ENCODE measurements around the gene IMPG2. TPM values are rescaled to one million over a fixed set of nuclear protein-coding genes. Genes with fewer than 3 reads are reported as not detected.

Gene IMPG2
- polyA plus RNA-seq, 1 donor (not counting 4 experiments of a cell fraction or from before 2014, with no cell fraction given), result 0.16 TPM

- no peak for FAIRE-seq
- dilution Hi-C loops (cut with MboI; ENCODE audit: extremely low pct_ligation_motif_present, low sequenced_read_pairs), result no loop called here
- H3K4me1 ChIP-seq (ENCODE audit: control insufficient read depth, extremely low read depth, insufficient read depth, low read length), result no peaks in the 10 kb centered on the region
Observed at GRCh38 chr3:101252945-101253344, 67.4 kb downstream of the IMPG2 start.

GRCh38 chr3:101252307-101252706, 68.1 kb downstream of the IMPG2 start:
- Histone ChIP-seq H3K4me2 (ENCODE audit: control insufficient read depth, extremely low read depth, insufficient read depth, low read depth, low read length) (no peak overlapping the region), H3K9ac (ENCODE audit: control insufficient read depth, extremely low read depth, insufficient read depth, low read length) (no peak overlapping the region), H2AFZ (ENCODE audit: control insufficient read depth, low read length) (no peak overlapping the region), H3K9me1 (ENCODE audit: control insufficient read depth, extremely low read depth, insufficient read depth, low read length) (no peaks in the 10 kb centered on the region), H3K4me1 (ENCODE audit: control insufficient read depth, extremely low read depth, insufficient read depth, low read length) (no peaks in the 10 kb centered on the region), H3K4me3 (ENCODE audit: control insufficient read depth in 2 of 3, extremely low read depth in 1 of 3, insufficient read depth in 2 of 3, low read depth in 1 of 3, low read length in 3 of 3) (no peak overlapping the region), H3K27ac (ENCODE audit: control insufficient read depth, insufficient read depth, low read length) (no peak overlapping the region), H3K27me3 (ENCODE audit: control insufficient read depth, extremely low read depth, insufficient read depth, low read length) (no peaks in the 10 kb centered on the region), H3K36me3 (ENCODE audit: control insufficient read depth in 2 of 2, extremely low read depth in 1 of 2, insufficient read depth in 2 of 2, low read length in 2 of 2) (no peaks in the 10 kb centered on the region), H3K9me3 (ENCODE audit: control insufficient read depth, low read depth, low read length) (no peaks in the 10 kb centered on the region), H3K79me2 (ENCODE audit: control insufficient read depth, insufficient read depth, low read length) (no peaks in the 10 kb centered on the region), H4K20me1 (ENCODE audit: control insufficient read depth, extremely low read depth, insufficient read depth, low read length) (no peaks in the 10 kb centered on the region)
- FAIRE-seq (no peak), DNase-seq (ENCODE audit: low read depth, low spot score) (no peak)
- no peak for TF ChIP-seq EZH2 (IDR thresholded peaks at IDR 0.05; ENCODE audit: low read length)
- TF ChIP-seq CTCF (optimal IDR thresholded peaks at IDR 0.05 in 1 of 3, IDR thresholded peaks at IDR 0.05 in 1 of 3, conservative IDR thresholded peaks at IDR 0.05 in 1 of 3; ENCODE audit: extremely low read depth in 1 of 3, insufficient read depth in 2 of 3, low read length in 3 of 3), result no peak
- dilution Hi-C loops (cut with MboI; ENCODE audit: extremely low pct_ligation_motif_present, low sequenced_read_pairs), result no loop called here

More at GRCh38 chr3:101252945-101253344, 67.4 kb downstream of the IMPG2 start:
- H3K36me3 ChIP-seq (ENCODE audit: control insufficient read depth in 2 of 2, extremely low read depth in 1 of 2, insufficient read depth in 2 of 2, low read length in 2 of 2), result no peaks in the 10 kb centered on the region
- no peaks in the 10 kb centered on the region for H3K9me1 ChIP-seq (ENCODE audit: control insufficient read depth, extremely low read depth, insufficient read depth, low read length)
- no peak overlapping the region for H3K27ac ChIP-seq (ENCODE audit: control insufficient read depth, insufficient read depth, low read length)
- H2AFZ ChIP-seq (ENCODE audit: control insufficient read depth, low read length), result no peak overlapping the region
- H4K20me1 ChIP-seq (ENCODE audit: control insufficient read depth, extremely low read depth, insufficient read depth, low read length), result no peaks in the 10 kb centered on the region
- H3K27me3 ChIP-seq (ENCODE audit: control insufficient read depth, extremely low read depth, insufficient read depth, low read length), result no peaks in the 10 kb centered on the region
- H3K9ac ChIP-seq (ENCODE audit: control insufficient read depth, extremely low read depth, insufficient read depth, low read length), result no peak overlapping the region
- no peaks in the 10 kb centered on the region for H3K79me2 ChIP-seq (ENCODE audit: control insufficient read depth, insufficient read depth, low read length)
- H3K4me3 ChIP-seq (ENCODE audit: control insufficient read depth in 2 of 3, extremely low read depth in 1 of 3, insufficient read depth in 2 of 3, low read depth in 1 of 3, low read length in 3 of 3), result no peak overlapping the region
- DNase-seq (ENCODE audit: low read depth, low spot score), result no peak
- H3K9me3 ChIP-seq (ENCODE audit: control insufficient read depth, low read depth, low read length), result no peaks in the 10 kb centered on the region
- no peak overlapping the region for H3K4me2 ChIP-seq (ENCODE audit: control insufficient read depth, extremely low read depth, insufficient read depth, low read depth, low read length)
- no peak for TF ChIP-seq EZH2 (IDR thresholded peaks at IDR 0.05; ENCODE audit: low read length)
- TF ChIP-seq CTCF (optimal IDR thresholded peaks at IDR 0.05 in 1 of 3, IDR thresholded peaks at IDR 0.05 in 1 of 3, conservative IDR thresholded peaks at IDR 0.05 in 1 of 3; ENCODE audit: extremely low read depth in 1 of 3, insufficient read depth in 2 of 3, low read length in 3 of 3), result no peak
